Liver (tissue), 9 donors: ENCODE results near the gene ANKS1A. TPM values are rescaled to one million over a fixed set of nuclear protein-coding genes. Genes with fewer than 3 reads are reported as not detected.

ENCODE experiments used
- DNase-seq: peaks from one replicate; pipeline ENCODE4 v3.0.0-alpha.2; 2017; ENCODE audit warnings: low spot score
- H3K27ac ChIP-seq, 2 donors: one replicate each; pipeline ENCODE4 v1.7.0; 2013; ENCODE audit warnings: inconsistent platforms in 2 of 2, low read length in 2 of 2, control low read depth in 1 of 2, low read depth in 1 of 2, mild to moderate bottlenecking in 1 of 2
- H3K27me3 ChIP-seq, 4 donors: one replicate each; pipeline versions ENCODE4 v1.6.1 to v1.7.0; 2013; ENCODE audit warnings: low read length in 3 of 4, inconsistent platforms in 1 of 4, mild to moderate bottlenecking in 1 of 4, moderate library complexity in 1 of 4; ENCODE audit not compliant: control insufficient read depth in 4 of 4, insufficient read depth in 4 of 4
- H3K36me3 ChIP-seq, 4 donors: one replicate each; pipeline versions ENCODE4 v1.6.1 to v1.7.0; 2013; ENCODE audit warnings: low read length in 3 of 4, mild to moderate bottlenecking in 3 of 4, low read depth in 1 of 4, moderate library complexity in 1 of 4; ENCODE audit not compliant: control insufficient read depth in 4 of 4, insufficient read depth in 3 of 4
- H3K4me1 ChIP-seq, 4 donors: one replicate each; pipeline versions ENCODE4 v1.6.1 to v1.7.0; 2013; ENCODE audit warnings: low read length in 3 of 4, mild to moderate bottlenecking in 3 of 4, moderate library complexity in 1 of 4; ENCODE audit not compliant: control insufficient read depth in 4 of 4, insufficient read depth in 4 of 4
- H3K4me3 ChIP-seq, 3 donors: one replicate each; pipeline versions ENCODE4 v1.6.1 to v1.7.0; 2013; ENCODE audit warnings: low read length in 3 of 3, control low read depth in 1 of 3, low read depth in 1 of 3, mild to moderate bottlenecking in 1 of 3
- H3K9ac ChIP-seq, 2 donors: one replicate each; pipeline ENCODE4 v1.7.0; 2013; ENCODE audit warnings: low read length in 2 of 2, mild to moderate bottlenecking in 2 of 2, moderate library complexity in 2 of 2, control low read depth in 1 of 2, low read depth in 1 of 2
- H3K9me3 ChIP-seq, 4 donors: one replicate each; pipeline versions ENCODE4 v1.6.1 to v1.7.0; 2013; ENCODE audit warnings: low read length in 3 of 4; ENCODE audit not compliant: control insufficient read depth in 4 of 4
- ATF3 ChIP-seq: IDR thresholded peaks from 2 replicates; pipeline ENCODE4 v1.6.1; 2016; ENCODE audit warnings: antibody characterized with exemption
- EGR1 ChIP-seq, 2 donors: IDR thresholded peaks; 2 replicates each; pipeline ENCODE4 v1.6.1; 2016 to 2018; ENCODE audit warnings: antibody characterized with exemption in 2 of 2, low read depth in 2 of 2
- FOXA1 ChIP-seq: IDR thresholded peaks from 2 replicates; pipeline ENCODE4 v1.6.1; 2016; ENCODE audit warnings: antibody characterized with exemption
- FOXA2 ChIP-seq: IDR thresholded peaks from 2 replicates; pipeline ENCODE4 v1.6.1; 2016; ENCODE audit warnings: antibody characterized with exemption
- GABPA ChIP-seq, 2 donors: IDR thresholded peaks in 1 of 2; conservative IDR thresholded peaks in 1 of 2; 2 replicates each; pipeline ENCODE4 v1.6.1; 2016; ENCODE audit warnings: antibody characterized with exemption in 2 of 2, mild to moderate bottlenecking in 1 of 2, moderate library complexity in 1 of 2
- HNF4A ChIP-seq, 2 donors: conservative IDR thresholded peaks; 2 replicates each; pipeline ENCODE4 v1.6.1; 2016; ENCODE audit warnings: antibody characterized with exemption in 2 of 2, mild to moderate bottlenecking in 2 of 2
- HNF4G ChIP-seq: IDR thresholded peaks from 2 replicates; pipeline ENCODE4 v1.6.1; 2016; ENCODE audit warnings: antibody characterized with exemption
- JUND ChIP-seq, 2 donors: IDR thresholded peaks; 2 replicates each; pipeline ENCODE4 v1.6.1; 2016; ENCODE audit warnings: antibody characterized with exemption in 2 of 2
- MAX ChIP-seq: IDR thresholded peaks from 2 replicates; pipeline ENCODE4 v1.6.1; 2016; ENCODE audit warnings: antibody characterized with exemption
- NR2F2 ChIP-seq: IDR thresholded peaks from 2 replicates; pipeline ENCODE4 v1.6.1; 2016; ENCODE audit warnings: antibody characterized with exemption
- RAD21 ChIP-seq, 2 donors: IDR thresholded peaks; 2 replicates each; pipeline ENCODE4 v1.6.1; 2016; ENCODE audit warnings: antibody characterized with exemption in 2 of 2, mild to moderate bottlenecking in 2 of 2
- REST ChIP-seq: IDR thresholded peaks from 2 replicates; pipeline ENCODE4 v1.6.1; 2016; ENCODE audit warnings: antibody characterized with exemption, mild to moderate bottlenecking
- RXRA ChIP-seq, 2 donors: IDR thresholded peaks; 2 replicates each; pipeline ENCODE4 v1.6.1; 2017 to 2018; ENCODE audit warnings: antibody characterized with exemption in 2 of 2, mild to moderate bottlenecking in 1 of 2
- SP1 ChIP-seq: IDR thresholded peaks from 2 replicates; pipeline ENCODE4 v1.6.1; 2018; ENCODE audit warnings: antibody characterized with exemption, mild to moderate bottlenecking
- TAF1 ChIP-seq: conservative IDR thresholded peaks from 2 replicates; pipeline ENCODE4 v1.6.1; 2016; ENCODE audit warnings: antibody characterized with exemption, mild to moderate bottlenecking
- YY1 ChIP-seq: IDR thresholded peaks from 2 replicates; pipeline ENCODE4 v1.6.1; 2016; ENCODE audit warnings: antibody characterized with exemption, mild to moderate bottlenecking
- ZBTB33 ChIP-seq: IDR thresholded peaks from 2 replicates; pipeline ENCODE4 v1.6.1; 2016; ENCODE audit warnings: antibody characterized with exemption
- WGBS: extraction: QIAGEN DNeasy Blood & Tissue Kit; methylation state at CpG from one replicate; pipeline ENCODE4 v1.1.7; 2013; 5-methylcytosine and 5-hydroxymethylcytosine counted together
- polyA plus RNA-seq, 2 donors: library from polyadenylated mRNA; stranded (reverse) in 1 of 2; unstranded in 1 of 2; fragments of 200-250 nt in 1 of 2; fragments of >200 nt in 1 of 2; fragmentation: Nextera tagmentation in 1 of 2; extraction: Ambion mirVana in 1 of 2; gene quantifications; one replicate each; pipeline versions ENCODE4 v1.2.1 to v1.2.3, GENCODE V29; 2013 to 2015
- total RNA-seq, 2 donors: library from RNA; depleted of rRNA; stranded (reverse); fragments of >200 nt; gene quantifications; one replicate each; pipeline ENCODE4 v1.2.3, GENCODE V29; 2014
- TF ChIP-seq, protein P1 (sequence below): fragments of 150-350 bp; IDR thresholded peaks from 2 replicates; pipeline ENCODE4 v1.5.1; 2017; ENCODE audit warnings: improper control_type of control experiment, low read depth, low read length; ENCODE audit not compliant: missing input control
- donor health status: healthy.
- donor health status: healthy.
- donor health status: healthy.
- donor health status: healthy.
- donor health status: healthy.

ANKS1A gene
- total and polyA plus RNA-seq, 4 donors = 4.3 to 18.7 (median 6.7) TPM

DNA sequence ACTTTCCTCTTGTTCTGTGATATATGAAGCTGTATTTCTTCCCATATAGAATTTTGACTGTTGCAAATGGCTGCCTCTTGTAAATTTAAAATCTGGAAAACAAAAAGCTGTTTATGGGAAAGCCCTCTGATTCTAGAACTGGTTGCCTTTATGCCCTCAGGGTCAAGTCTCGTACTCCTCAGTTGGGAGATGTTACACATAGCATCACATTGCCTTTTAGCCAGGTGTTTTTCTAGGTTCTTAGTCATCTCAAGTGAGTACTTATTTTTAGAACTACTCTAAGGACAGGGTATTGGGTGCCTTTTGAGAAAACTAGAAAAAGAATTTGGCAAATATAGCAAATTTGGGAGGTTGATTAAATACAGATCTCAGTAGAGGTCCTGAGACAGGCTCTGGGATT is 58.5 kb downstream of the ANKS1A start:
- TF ChIP-seq, protein P1, sequence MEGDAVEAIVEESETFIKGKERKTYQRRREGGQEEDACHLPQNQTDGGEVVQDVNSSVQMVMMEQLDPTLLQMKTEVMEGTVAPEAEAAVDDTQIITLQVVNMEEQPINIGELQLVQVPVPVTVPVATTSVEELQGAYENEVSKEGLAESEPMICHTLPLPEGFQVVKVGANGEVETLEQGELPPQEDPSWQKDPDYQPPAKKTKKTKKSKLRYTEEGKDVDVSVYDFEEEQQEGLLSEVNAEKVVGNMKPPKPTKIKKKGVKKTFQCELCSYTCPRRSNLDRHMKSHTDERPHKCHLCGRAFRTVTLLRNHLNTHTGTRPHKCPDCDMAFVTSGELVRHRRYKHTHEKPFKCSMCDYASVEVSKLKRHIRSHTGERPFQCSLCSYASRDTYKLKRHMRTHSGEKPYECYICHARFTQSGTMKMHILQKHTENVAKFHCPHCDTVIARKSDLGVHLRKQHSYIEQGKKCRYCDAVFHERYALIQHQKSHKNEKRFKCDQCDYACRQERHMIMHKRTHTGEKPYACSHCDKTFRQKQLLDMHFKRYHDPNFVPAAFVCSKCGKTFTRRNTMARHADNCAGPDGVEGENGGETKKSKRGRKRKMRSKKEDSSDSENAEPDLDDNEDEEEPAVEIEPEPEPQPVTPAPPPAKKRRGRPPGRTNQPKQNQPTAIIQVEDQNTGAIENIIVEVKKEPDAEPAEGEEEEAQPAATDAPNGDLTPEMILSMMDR = no peak
- Histone ChIP-seq H3K9ac (no peak overlapping the region), H3K9me3 (no peaks in the 10 kb centered on the region), H3K4me3 (no peak overlapping the region), H3K27ac (no peak overlapping the region), H3K4me1 (peaks cover 0 to 8% (median 5%) of the 10 kb centered on the region in 4 donors), H3K36me3 (no peaks in the 10 kb centered on the region), H3K27me3 (no peaks in the 10 kb centered on the region)
- WGBS = 97% methylated on average over 1 of the region's 1 CpG
- DNase-seq = no peak

DNA sequence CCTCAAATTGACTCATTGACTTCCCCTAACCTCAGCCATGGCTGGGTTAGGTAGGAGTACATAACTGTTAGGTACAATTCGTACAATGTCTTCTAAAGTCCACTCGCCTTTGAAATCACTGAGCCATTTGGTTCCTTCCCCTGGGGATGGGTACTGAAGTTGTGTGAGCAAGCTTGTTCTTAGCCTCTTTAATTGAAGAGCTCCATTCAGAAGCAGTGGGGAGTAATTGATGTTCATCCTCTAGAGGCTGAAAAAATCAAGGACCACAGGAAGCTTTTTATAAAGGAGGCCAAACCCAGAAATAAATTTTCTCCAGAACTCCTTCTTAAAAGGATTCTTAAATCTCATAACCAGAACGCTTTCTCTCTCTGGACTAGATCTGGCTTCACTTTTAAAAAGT is 60.6 kb downstream of the ANKS1A start:
- no peaks in the 10 kb centered on the region for H3K9me3 ChIP-seq
- DNase-seq = no peak
- H3K4me3 ChIP-seq = no peak overlapping the region
- H3K27me3 ChIP-seq = no peaks in the 10 kb centered on the region
- TF ChIP-seq NR2F2 = no peak
- no peak for TF ChIP-seq TAF1
- no peak for TF ChIP-seq RAD21 (IDR thresholded peaks at IDR 0.05)
- TF ChIP-seq FOXA1 = no peak
- no peak for TF ChIP-seq JUND (IDR thresholded peaks at IDR 0.05)
- TF ChIP-seq SP1 = no peak
- TF ChIP-seq, protein P1 = no peak
- TF ChIP-seq EGR1 (IDR thresholded peaks at IDR 0.05; ENCODE audit: low read depth in 2 of 2) = no peak
- TF ChIP-seq ATF3 = no peak
- no peak for TF ChIP-seq FOXA2
- no peak for TF ChIP-seq REST
- no peak for TF ChIP-seq RXRA (IDR thresholded peaks at IDR 0.05)
- TF ChIP-seq GABPA (IDR thresholded peaks at IDR 0.05 in 1 of 2, conservative IDR thresholded peaks at IDR 0.05 in 1 of 2) = no peak
- TF ChIP-seq ZBTB33 = no peak
- no peak for TF ChIP-seq HNF4A (conservative IDR thresholded peaks at IDR 0.05)
- TF ChIP-seq YY1 = no peak
- TF ChIP-seq HNF4G = no peak
- no peak for TF ChIP-seq MAX
- H3K4me1 ChIP-seq = peaks cover 4 to 14% (median 8%) of the 10 kb centered on the region in 4 donors
- no peak overlapping the region for H3K27ac ChIP-seq
- H3K9ac ChIP-seq = no peak overlapping the region
- 95% methylated on average over 3 of the region's 3 CpGs for WGBS
- no peaks in the 10 kb centered on the region for H3K36me3 ChIP-seq
